Bone marrow (tissue), 2 donors: ENCODE measurements around the gene DOLPP1.
A peak's percentile ranks its signal among the peaks of the same experiment; 100 is the strongest.

Source experiments
- DNase-seq, 2 donors: peaks; one replicate each; lab custom pipeline; 2025; lab: John Stamatoyannopoulos, UW

Gene DOLPP1

GRCh38 chr9:129094387-129095169 lies 13.7 kb downstream of the DOLPP1 start:
- no peak for DNase-seq

- no peak for DNase-seq
These were observed 14.3 kb downstream of the DOLPP1 start for GRCh38 chr9:129095170-129095667.

GRCh38 chr9:129095908-129096307 lies 15.0 kb downstream of the DOLPP1 start:
- no peak for DNase-seq

GRCh38 chr9:129097671-129098306 lies 16.9 kb downstream of the DOLPP1 start:
- DNase-seq: no peak

GRCh38 chr9:129098328-129098727 lies 17.4 kb downstream of the DOLPP1 start:
- no peak for DNase-seq

- DNase-seq: no peak
These were observed 19.7 kb downstream of the DOLPP1 start for GRCh38 chr9:129100383-129101169.

GRCh38 chr9:129101279-129101678 lies 20.4 kb downstream of the DOLPP1 start:
- DNase-seq: no peak

- no peak for DNase-seq
These were observed 21.2 kb downstream of the DOLPP1 start for GRCh38 chr9:129102095-129102525.

- no peak for DNase-seq
These were observed 22.1 kb downstream of the DOLPP1 start for GRCh38 chr9:129102791-129103594.

- no peak for DNase-seq
These were observed 22.7 kb downstream of the DOLPP1 start for GRCh38 chr9:129103595-129103965.

GRCh38 chr9:129104051-129104450 lies 23.1 kb downstream of the DOLPP1 start:
- DNase-seq: no peak

- DNase-seq: no peak
These were observed 25.2 kb downstream of the DOLPP1 start for GRCh38 chr9:129105857-129106694.

GRCh38 chr9:129107651-129108050 lies 26.7 kb downstream of the DOLPP1 start:
- DNase-seq: no peak

GRCh38 chr9:129108083-129108804 lies 27.3 kb downstream of the DOLPP1 start:
- no peak for DNase-seq

- no peak for DNase-seq
These were observed 28.1 kb downstream of the DOLPP1 start for GRCh38 chr9:129108805-129109536.

- DNase-seq: peak in 1 of 2 donors; percentile 10
These were observed 28.6 kb downstream of the DOLPP1 start for GRCh38 chr9:129109537-129109903.

GRCh38 chr9:129109952-129110739 lies 29.2 kb downstream of the DOLPP1 start:
- no peak for DNase-seq

- peak; percentile 93 to 94 for DNase-seq
These were observed 30.0 kb downstream of the DOLPP1 start, which contains the start of the genes CRAT and PTPA for GRCh38 chr9:129110740-129111527. Gene CRAT, minus strand, starts transcription at chr9:129110793. Its CDS starts 284 bp downstream, at chr9:129110509. Gene PTPA, plus strand, starts transcription at chr9:129111415. Its CDS starts 186 bp downstream, at chr9:129111601.
